ENCODE data around the gene DRD4. TPM values are rescaled to one million over a fixed set of nuclear protein-coding genes. Genes with fewer than 3 reads are reported as not detected.

The DRD4 gene
- total and polyA plus RNA-seq, 9 of the 15 experiments (the other 6 are each of a cell fraction or from before 2014, with no cell fraction given), result 0.04 to 0.95 (median 0.21) TPM; not detected in 5

GRCh38 chr11:615504-616319, 21.4 kb upstream of the DRD4 start, which contains the start of gene IRF7 (continued):
- TF ChIP-seq RERE (CRISPR knock-in tag; IDR thresholded peaks at IDR 0.05; ENCODE audit: borderline replicate concordance) (no peak), HDAC3 (IDR thresholded peaks at IDR 0.05; ENCODE audit: borderline replicate concordance, partially characterized antibody) (no peak), ATF1 (CRISPR knock-in tag; IDR thresholded peaks at IDR 0.05) (no peak), ATF1 (tag; IDR thresholded peaks at IDR 0.05) (peak; percentile 50), ZSCAN29 (IDR thresholded peaks at IDR 0.05) (no peak), EZH2 (IDR thresholded peaks at IDR 0.05; ENCODE audit: borderline replicate concordance, low read depth, low read length) (no peak), LARP7 (IDR thresholded peaks at IDR 0.05) (no peak)
